Activated B cell treated with CpG ODN at 0.5 μM for 24 hours (primary cell): ENCODE measurements around the gene SLC25A29. TPM values are rescaled to one million over a fixed set of nuclear protein-coding genes. Genes with fewer than 3 reads are reported as not detected.

Experiments
- ATAC-seq: fragments of 200-7000 bp; cut with Tn5 transposase; one replicate; pipeline ENCODE4 v1.10.0; 2021; ENCODE audit warnings: low read depth, mild to moderate bottlenecking, moderate library complexity
- CTCF ChIA-PET: fragments of 350-600 bp; sonication (Branson Sonifier 250); formaldehyde crosslinking; loops from one replicate; lab custom pipeline; 2021; ENCODE audit warnings: antibody characterized with exemption; lab: Charles Lee
- POLR2A ChIA-PET: fragments of 350-600 bp; sonication (Branson Sonifier 250); formaldehyde crosslinking; loops from one replicate; lab custom pipeline; 2021; ENCODE audit warnings: antibody characterized with exemption; lab: Charles Lee
- DNase-seq: peaks from one replicate; pipeline ENCODE4 v3.0.0; 2022
- H3K27ac Mint-ChIP-seq: one replicate; pipeline ENCODE4 v1.8.0; 2020; ENCODE audit warnings: mixed read lengths
- H3K27me3 Mint-ChIP-seq: one replicate; pipeline ENCODE4 v1.8.0; 2021; ENCODE audit warnings: mixed read lengths
- H3K36me3 Mint-ChIP-seq: one replicate; pipeline ENCODE4 v1.8.0; 2021; ENCODE audit warnings: low read depth, mixed read lengths
- H3K4me1 Mint-ChIP-seq: one replicate; pipeline ENCODE4 v1.8.0; 2021; ENCODE audit warnings: mixed read lengths
- H3K4me3 Mint-ChIP-seq: one replicate; pipeline ENCODE4 v1.8.0; 2020; ENCODE audit warnings: mild to moderate bottlenecking, mixed read lengths
- H3K9me3 Mint-ChIP-seq: one replicate; pipeline ENCODE4 v1.8.0; 2020; ENCODE audit warnings: mixed read lengths
- CTCF ChIP-seq: fragments of 200-600 bp; IDR thresholded peaks from one replicate; pipeline ENCODE4 v1.8.0; 2022; ENCODE audit warnings: antibody characterized with exemption, mild to moderate bottlenecking
- intact Hi-C: fragments of 100-400 bp; cut with micrococcal nuclease; formaldehyde crosslinking; loops from one replicate; pipeline ENCODE4 v1.15.1; 2024
- total RNA-seq: library from RNA; stranded (reverse); gene quantifications from 2 replicates; pipeline ENCODE4 v1.2.3, GENCODE V29; 2022

Gene SLC25A29
- total RNA-seq, 1 donor from 2014 or later = 28.8 TPM

GRCh38 chr14:100325958-100326357 lies 19.7 kb upstream of the SLC25A29 start:
- intact Hi-C loops = no loop called here
- POLR2A ChIA-PET = no interaction called here
- H3K27me3 Mint-ChIP-seq = no peaks in the 10 kb centered on the region

GRCh38 chr14:100325231-100325632 lies 19.0 kb upstream of the SLC25A29 start:
- DNase-seq = no peak
- H3K9me3 Mint-ChIP-seq = no peaks in the 10 kb centered on the region
- no peaks in the 10 kb centered on the region for H3K36me3 Mint-ChIP-seq
- no peaks in the 10 kb centered on the region for H3K4me1 Mint-ChIP-seq
- no peak overlapping the region for H3K4me3 Mint-ChIP-seq
- no peak overlapping the region for H3K27ac Mint-ChIP-seq
- intact Hi-C loops = no loop called here
- no peaks in the 10 kb centered on the region for H3K27me3 Mint-ChIP-seq
- CTCF ChIA-PET = no interaction called here
- TF ChIP-seq CTCF = no peak
- no peak for ATAC-seq
- POLR2A ChIA-PET = no interaction called here

More at GRCh38 chr14:100325958-100326357, 19.7 kb upstream of the SLC25A29 start:
- no peak for TF ChIP-seq CTCF
- Mint-ChIP-seq H3K4me3 (no peak overlapping the region), H3K4me1 (no peaks in the 10 kb centered on the region), H3K9me3 (no peaks in the 10 kb centered on the region), H3K36me3 (no peaks in the 10 kb centered on the region), H3K27ac (no peak overlapping the region)
- CTCF ChIA-PET = no interaction called here
- ATAC-seq = no peak
- DNase-seq = no peak

- Mint-ChIP-seq H3K36me3 (no peaks in the 10 kb centered on the region), H3K4me3 (no peak overlapping the region), H3K27me3 (no peaks in the 10 kb centered on the region), H3K4me1 (no peaks in the 10 kb centered on the region), H3K27ac (no peak overlapping the region), H3K9me3 (no peaks in the 10 kb centered on the region)
- POLR2A ChIA-PET = no interaction called here
- CTCF ChIA-PET = no interaction called here
- ATAC-seq (no peak), DNase-seq (no peak)
- intact Hi-C loops = no loop called here
- TF ChIP-seq CTCF = no peak
Observed at GRCh38 chr14:100323942-100324307, 17.7 kb upstream of the SLC25A29 start.

- Mint-ChIP-seq H3K4me1 (no peaks in the 10 kb centered on the region), H3K27ac (no peak within 1 kb of the TSS), H3K9me3 (no peaks in the 10 kb centered on the region), H3K36me3 (no peaks in the 10 kb centered on the region), H3K27me3 (no peaks in the 10 kb centered on the region), H3K4me3 (no peak within 1 kb of the TSS)
- ATAC-seq (no peak), DNase-seq (no peak)
- CTCF ChIA-PET = no interaction called here
- POLR2A ChIA-PET = no interaction called here
- intact Hi-C loops = no loop called here
- no peak for TF ChIP-seq CTCF
Observed at GRCh38 chr14:100323121-100323941, 17.1 kb upstream of the SLC25A29 start, which contains the start of gene SLC25A47. Gene SLC25A47, plus strand, starts transcription at chr14:100323339. Its CDS starts 76 bp downstream, at chr14:100323415.

GRCh38 chr14:100322138-100322957 lies 16.1 kb upstream of the SLC25A29 start:
- Mint-ChIP-seq H3K27me3 (no peaks in the 10 kb centered on the region), H3K9me3 (no peaks in the 10 kb centered on the region), H3K4me3 (no peak overlapping the region), H3K27ac (no peak overlapping the region), H3K4me1 (peaks cover 3% of the 10 kb centered on the region), H3K36me3 (no peaks in the 10 kb centered on the region)
- ChIA-PET POLR2A (no interaction called here), CTCF (interaction anchor here (0.6 kb wide), 1 partner anchor 10 kb away, joined by 3 read pairs; no protein-coding TSS in a partner anchor)
- intact Hi-C loops = no loop called here
- no peak for TF ChIP-seq CTCF
- DNase-seq = no peak
- ATAC-seq = no peak
